GM19099 (cell line): Measurements from ENCODE around the gene BRF1.

Source experiments
- POLR2A ChIP-seq: IDR thresholded peaks from 3 replicates; pipeline ENCODE4 v1.6.1; 2011; ENCODE audit warnings: low read depth; ENCODE audit not compliant: insufficient read length; ENCODE audit errors: extremely low read depth

The BRF1 gene

GRCh38 chr14:105200641-105201040 is 100.2 kb downstream of the BRF1 start:
- TF ChIP-seq POLR2A: no peak

DNA sequence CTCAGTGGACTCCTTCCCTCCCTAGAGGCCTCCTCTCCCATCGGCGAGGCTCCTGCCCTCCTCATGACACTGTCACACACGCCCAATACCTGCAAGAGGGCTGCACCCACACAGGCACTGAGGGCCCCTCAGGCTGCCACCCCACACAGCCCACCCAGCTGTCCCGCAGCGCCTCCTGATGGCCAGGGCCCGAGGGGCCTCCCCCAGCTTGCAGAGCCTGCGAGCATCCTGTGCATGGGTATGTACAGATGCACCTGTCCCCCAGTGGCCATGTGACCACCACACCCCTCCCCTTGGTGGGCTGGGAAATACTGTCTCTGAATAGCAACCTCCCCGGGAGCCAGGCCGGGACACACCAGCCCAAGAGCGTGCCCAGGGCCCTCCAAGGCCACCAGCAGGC is 100.7 kb downstream of the BRF1 start:
- no peak for TF ChIP-seq POLR2A

DNA sequence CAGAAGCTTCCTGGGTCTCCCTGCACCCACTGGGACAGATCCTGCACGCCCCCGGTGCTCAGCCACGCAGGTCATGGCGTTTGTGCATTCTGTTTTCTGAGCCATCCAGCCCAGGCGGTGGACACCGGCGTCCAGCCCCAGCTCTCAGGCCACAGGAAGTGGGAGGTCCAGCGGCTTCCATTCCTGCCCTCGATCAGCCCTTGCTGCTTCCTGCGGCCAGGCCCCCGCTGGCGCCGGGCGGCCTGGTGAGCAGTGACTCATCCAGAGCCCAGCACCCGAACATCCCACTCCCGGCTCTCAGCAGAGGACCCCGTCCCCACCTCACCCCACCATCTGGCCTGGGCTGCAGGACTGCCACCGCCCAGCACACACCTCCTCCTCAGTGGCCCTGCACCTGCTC is 101.7 kb downstream of the BRF1 start:
- TF ChIP-seq POLR2A: no peak

DNA sequence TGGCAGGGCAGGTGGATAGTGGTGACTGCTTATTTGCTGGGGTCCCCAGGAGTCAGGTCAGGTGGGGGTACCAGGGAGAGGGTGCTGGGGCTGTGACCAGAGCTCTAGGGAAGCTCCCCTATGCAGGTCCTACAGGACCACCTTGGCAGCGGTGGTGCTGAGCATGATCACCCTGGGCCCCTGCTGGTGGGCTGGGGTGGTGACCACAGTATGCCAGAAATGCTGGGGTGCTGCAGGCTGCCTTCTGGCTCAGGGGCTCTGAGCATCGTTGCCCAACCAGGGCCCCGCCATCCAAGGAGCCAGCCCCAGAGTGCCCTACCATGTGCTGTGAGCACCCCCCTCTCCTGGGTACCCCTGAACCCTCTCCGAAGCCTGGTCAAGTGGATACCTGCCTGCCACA is 102.2 kb downstream of the BRF1 start:
- no peak for TF ChIP-seq POLR2A

DNA sequence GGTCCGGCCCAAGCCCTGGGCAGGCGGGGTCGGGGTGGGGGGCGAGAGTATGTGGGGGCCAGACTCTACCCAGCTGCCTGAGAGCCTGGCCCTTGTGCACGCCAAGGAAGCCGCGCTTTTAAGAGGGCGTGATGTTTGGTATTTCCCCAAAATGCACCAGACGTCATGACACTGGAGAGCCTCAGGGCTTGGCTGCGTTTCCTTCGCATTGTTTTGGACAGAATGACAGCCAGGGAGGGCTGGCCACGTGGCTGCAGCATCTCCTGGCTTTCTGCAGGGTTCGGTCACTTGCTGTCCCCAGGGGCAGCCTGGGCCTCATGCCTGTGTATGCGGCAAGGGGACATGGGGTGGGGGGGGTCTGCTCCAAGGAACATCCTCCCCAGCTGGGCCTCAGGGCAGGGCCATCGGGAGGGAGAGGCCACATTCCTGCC is 103.6 kb downstream of the BRF1 start:
- TF ChIP-seq POLR2A: no peak

- no peak for TF ChIP-seq POLR2A
Observed at GRCh38 chr14:105196265-105196960, 104.4 kb downstream of the BRF1 start.

GRCh38 chr14:105195522-105196264 is 105.1 kb downstream of the BRF1 start:
- no peak for TF ChIP-seq POLR2A

DNA sequence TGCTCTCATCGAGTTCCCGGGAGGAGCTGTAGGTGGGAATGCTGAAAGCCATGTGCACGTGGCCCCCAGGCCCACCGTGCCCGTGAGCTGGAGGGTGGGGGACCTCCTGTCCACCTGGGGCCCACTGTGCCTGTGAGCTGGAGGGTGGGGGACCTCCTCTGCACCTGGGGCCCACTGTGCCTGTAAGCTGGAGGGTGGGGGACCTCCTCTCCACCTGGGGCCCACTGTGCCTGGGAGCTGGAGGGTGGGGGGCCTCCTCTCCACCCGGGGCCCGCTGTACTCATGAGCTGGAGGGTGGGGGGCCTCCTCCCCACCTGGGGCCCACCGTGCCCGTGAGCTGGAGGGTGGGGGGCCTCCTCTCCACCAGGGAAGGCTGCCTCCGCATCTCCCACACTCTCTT is 105.8 kb downstream of the BRF1 start:
- TF ChIP-seq POLR2A: no peak

GRCh38 chr14:105193916-105194782 is 106.7 kb downstream of the BRF1 start:
- no peak for TF ChIP-seq POLR2A

- no peak for TF ChIP-seq POLR2A
Observed at GRCh38 chr14:105192866-105193731, 107.7 kb downstream of the BRF1 start.

DNA sequence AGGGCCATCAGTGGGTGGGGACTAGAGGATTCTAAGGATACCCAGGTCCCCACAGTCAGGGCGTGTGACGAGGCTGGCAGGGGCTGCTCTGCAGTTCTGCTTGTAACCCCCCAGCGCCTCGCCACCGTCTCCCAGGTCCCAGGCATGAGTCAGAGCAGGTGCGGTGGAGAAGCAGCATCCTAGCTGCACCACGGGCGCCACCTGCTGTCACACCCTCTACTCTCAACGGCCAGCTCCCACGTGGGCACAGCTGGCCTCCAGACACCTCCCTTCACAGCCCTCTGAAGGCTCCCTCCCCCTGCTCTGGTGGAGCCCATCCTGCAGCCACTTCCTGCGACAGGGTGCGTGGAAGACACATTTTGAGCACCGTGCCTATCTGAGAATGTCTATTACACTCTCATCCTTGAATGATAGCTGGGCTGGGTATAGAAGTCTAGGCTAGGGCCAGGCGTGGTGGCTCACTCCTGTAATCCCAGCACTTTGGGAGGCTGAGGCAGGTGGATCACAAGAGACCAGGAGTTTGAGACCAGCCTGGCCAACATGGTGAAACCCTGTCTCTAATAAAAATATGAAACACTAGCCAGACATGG is 112.8 kb downstream of the BRF1 start:
- TF ChIP-seq POLR2A: no peak

GRCh38 chr14:105187116-105187515 is 113.7 kb downstream of the BRF1 start:
- no peak for TF ChIP-seq POLR2A

DNA sequence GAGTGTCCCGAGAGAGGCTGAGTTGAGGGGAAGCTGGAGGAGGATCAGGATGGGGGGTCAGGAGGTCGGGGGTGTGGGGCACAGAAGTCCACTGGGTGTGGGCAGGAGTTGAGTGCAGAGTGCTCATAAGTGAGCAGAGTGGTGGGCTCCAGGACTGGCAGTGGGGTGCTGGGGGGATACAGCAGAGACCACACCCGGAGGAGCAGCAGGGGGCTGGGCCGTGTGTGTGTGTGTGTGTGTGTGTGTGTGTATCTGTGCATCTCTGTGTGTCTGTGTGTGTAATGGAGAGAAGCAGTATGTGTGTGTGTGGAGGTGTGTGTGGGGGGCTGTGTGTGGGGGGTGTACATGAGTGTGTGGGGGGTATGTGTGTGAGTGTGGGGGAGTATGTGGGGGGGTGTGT is 114.8 kb downstream of the BRF1 start:
- no peak for TF ChIP-seq POLR2A

DNA sequence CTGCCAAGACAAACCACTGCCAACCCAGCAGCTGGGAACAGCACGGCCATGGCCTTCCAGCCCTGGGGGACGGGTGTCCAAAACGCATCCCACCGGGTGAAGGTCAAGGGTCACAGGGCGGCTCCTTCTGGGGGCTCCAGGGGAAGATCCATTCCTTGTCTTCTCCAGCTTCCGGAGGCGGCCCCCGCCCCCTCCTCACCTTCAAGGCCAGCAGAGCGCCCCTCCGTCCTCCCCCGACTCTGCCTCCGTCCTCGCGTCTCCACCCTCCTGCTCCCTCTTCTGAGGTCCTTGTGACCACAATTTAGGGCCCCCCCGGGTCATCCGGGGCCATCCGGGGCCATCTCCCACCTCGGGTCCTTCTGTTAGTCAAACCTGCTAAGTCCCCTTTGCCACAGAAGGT is 115.8 kb downstream of the BRF1 start:
- no peak for TF ChIP-seq POLR2A
